Trophoblast cell (in vitro differentiated cells and primary cell): Measurements from ENCODE around the gene EPB41L2.
A peak's percentile ranks its signal among the peaks of the same experiment; 100 is the strongest.

Experiments
- DNase-seq, 2 donors: peaks; one replicate each; pipeline ENCODE4 v3.0.0-alpha.2; 2016
- H2AFZ ChIP-seq: 2 replicates; pipeline ENCODE4 v1.6.1; 2013; ENCODE audit warnings: low read length, moderate library complexity, mild to moderate bottlenecking; ENCODE audit not compliant: insufficient read depth, poor library complexity
- H2AK5ac ChIP-seq: 2 replicates; pipeline ENCODE4 v1.6.1; 2013; ENCODE audit warnings: mild to moderate bottlenecking, low read length
- H2BK120ac ChIP-seq: 2 replicates; pipeline ENCODE4 v1.6.1; 2013; ENCODE audit warnings: low read length, mild to moderate bottlenecking, moderate library complexity; ENCODE audit not compliant: insufficient read depth, poor library complexity
- H2BK12ac ChIP-seq: 2 replicates; pipeline ENCODE4 v1.6.1; 2013; ENCODE audit warnings: mild to moderate bottlenecking, low read length, moderate library complexity
- H2BK5ac ChIP-seq: 2 replicates; pipeline ENCODE4 v1.6.1; 2013; ENCODE audit warnings: low read length, low read depth, moderate library complexity, mild to moderate bottlenecking; ENCODE audit not compliant: poor library complexity
- H3K14ac ChIP-seq: 2 replicates; pipeline ENCODE4 v1.6.1; 2013; ENCODE audit warnings: mild to moderate bottlenecking, low read length
- H3K18ac ChIP-seq: 2 replicates; pipeline ENCODE4 v1.6.1; 2013; ENCODE audit warnings: mild to moderate bottlenecking, low read length
- H3K23ac ChIP-seq: 2 replicates; pipeline ENCODE4 v1.6.1; 2013; ENCODE audit warnings: low read length
- H3K27ac ChIP-seq: 2 replicates; pipeline ENCODE4 v1.5.1; 2013; ENCODE audit warnings: low read depth, mild to moderate bottlenecking, inconsistent platforms, low read length, moderate library complexity
- H3K27me3 ChIP-seq: 2 replicates; pipeline ENCODE4 v1.6.1; 2013; ENCODE audit warnings: inconsistent platforms, mild to moderate bottlenecking, low read length, moderate library complexity; ENCODE audit not compliant: insufficient read depth
- H3K36me3 ChIP-seq, 2 experiments: 1 replicate in 1 of 2; 2 replicates in 1 of 2; pipeline ENCODE4 v1.6.1; 2013; ENCODE audit warnings: low read length in 2 of 2, mild to moderate bottlenecking in 2 of 2, moderate library complexity in 1 of 2; ENCODE audit not compliant: insufficient read depth in 2 of 2, control insufficient read depth in 1 of 2
- H3K4ac ChIP-seq: 2 replicates; pipeline ENCODE4 v1.6.1; 2013; ENCODE audit warnings: low read depth, mild to moderate bottlenecking, low read length, moderate library complexity
- H3K4me1 ChIP-seq, 2 experiments: 1 replicate in 1 of 2; 2 replicates in 1 of 2; pipeline ENCODE4 v1.6.1; 2013; ENCODE audit warnings: low read length in 2 of 2, mild to moderate bottlenecking in 2 of 2, moderate library complexity in 1 of 2; ENCODE audit not compliant: insufficient read depth in 2 of 2, control insufficient read depth in 1 of 2
- H3K4me2 ChIP-seq: 2 replicates; pipeline ENCODE4 v1.6.1; 2013; ENCODE audit warnings: inconsistent platforms, mild to moderate bottlenecking, low read length, moderate library complexity
- H3K4me3 ChIP-seq: 2 replicates; pipeline ENCODE4 v1.5.1; 2013; ENCODE audit warnings: mild to moderate bottlenecking, low read depth, low read length, inconsistent platforms
- H3K79me1 ChIP-seq: one replicate; pipeline ENCODE4 v1.6.1; 2013; ENCODE audit warnings: low read length
- H3K79me2 ChIP-seq: 2 replicates; pipeline ENCODE4 v1.6.1; 2013; ENCODE audit warnings: low read length, mild to moderate bottlenecking; ENCODE audit not compliant: control insufficient read depth, insufficient read depth, poor library complexity
- H3K9ac ChIP-seq: 2 replicates; pipeline ENCODE4 v1.6.1; 2013; ENCODE audit warnings: mild to moderate bottlenecking, low read length
- H3K9me3 ChIP-seq: 2 replicates; pipeline ENCODE4 v1.6.1; 2013; ENCODE audit warnings: low read depth, mild to moderate bottlenecking, control low read depth, inconsistent platforms, low read length; ENCODE audit not compliant: insufficient read depth
- H4K12ac ChIP-seq: 2 replicates; pipeline ENCODE4 v1.6.1; 2013; ENCODE audit warnings: low read depth, mild to moderate bottlenecking, low read length, moderate library complexity
- H4K8ac ChIP-seq: 2 replicates; pipeline ENCODE4 v1.6.1; 2013; ENCODE audit warnings: low read depth, mild to moderate bottlenecking, low read length, moderate library complexity
- H4K91ac ChIP-seq: one replicate; pipeline ENCODE4 v1.6.1; 2013; ENCODE audit warnings: low read depth, mild to moderate bottlenecking, low read length, moderate library complexity
- WGBS: extraction: QIAGEN DNeasy Blood & Tissue Kit; methylation state at CpG from one replicate; pipeline ENCODE4 v1.1.7; 2013; ENCODE audit warnings: missing lambda C conversion rate; ENCODE audit not compliant: insufficient read length, insufficient coverage; ENCODE audit errors: extremely low coverage; 5-methylcytosine and 5-hydroxymethylcytosine counted together

The EPB41L2 gene

GRCh38 chr6:131035582-131035981, 27.5 kb downstream of the EPB41L2 start:
- no peak overlapping the region for H3K14ac ChIP-seq
- no peak overlapping the region for H4K91ac ChIP-seq
- H3K18ac ChIP-seq = no peak overlapping the region
- no peak overlapping the region for H3K4ac ChIP-seq
- H3K36me3 ChIP-seq = no peaks in the 10 kb centered on the region
- H3K79me1 ChIP-seq = no peaks in the 10 kb centered on the region
- no peak overlapping the region for H3K23ac ChIP-seq
- no peak overlapping the region for H2BK5ac ChIP-seq
- H3K9me3 ChIP-seq = no peaks in the 10 kb centered on the region
- no peak overlapping the region for H2AK5ac ChIP-seq
- no peak overlapping the region for H3K4me3 ChIP-seq
- H3K27ac ChIP-seq = no peak overlapping the region
- no peak overlapping the region for H2BK12ac ChIP-seq
- H3K79me2 ChIP-seq = no peaks in the 10 kb centered on the region
- H2AFZ ChIP-seq = no peak overlapping the region
- H3K4me2 ChIP-seq = no peak overlapping the region
- DNase-seq = no peak
- no peak overlapping the region for H2BK120ac ChIP-seq
- H3K9ac ChIP-seq = no peak overlapping the region
- H4K12ac ChIP-seq = no peak overlapping the region
- no peaks in the 10 kb centered on the region for H3K27me3 ChIP-seq
- no peaks in the 10 kb centered on the region for H3K4me1 ChIP-seq
- no CpG with 5 or more reads among the region's 1 CpG for WGBS
- H4K8ac ChIP-seq = no peak overlapping the region

DNA sequence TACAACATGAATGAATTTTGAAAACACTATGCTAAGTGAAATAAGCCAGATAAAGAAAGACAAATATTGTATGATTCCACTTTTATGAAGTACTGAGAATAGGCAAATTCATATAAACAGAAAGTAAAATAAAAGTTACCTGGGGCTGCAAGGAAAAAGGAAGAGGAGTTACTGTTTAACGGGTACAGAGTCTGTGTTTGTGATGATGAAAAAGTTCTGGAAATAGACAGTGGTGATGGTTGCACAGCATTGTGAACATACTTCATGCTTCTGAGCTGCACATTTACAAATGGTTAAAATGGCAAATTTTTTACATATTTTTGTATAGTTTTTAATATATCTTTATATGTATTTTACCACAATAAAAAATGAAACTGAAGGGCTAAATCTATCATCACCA, 29.4 kb downstream of the EPB41L2 start:
- Histone ChIP-seq H3K79me1 (no peaks in the 10 kb centered on the region), H4K8ac (no peak overlapping the region), H4K12ac (no peak overlapping the region), H2BK12ac (no peak overlapping the region), H3K4me3 (no peak overlapping the region), H2AK5ac (no peak overlapping the region), H3K14ac (no peak overlapping the region), H4K91ac (no peak overlapping the region), H3K4ac (no peak overlapping the region), H3K36me3 (no peaks in the 10 kb centered on the region), H2BK120ac (no peak overlapping the region), H2AFZ (no peak overlapping the region), H3K23ac (no peak overlapping the region), H3K4me1 (peaks cover 0 to 4% of the 10 kb centered on the region in 2 experiments), H3K4me2 (no peak overlapping the region), H3K9me3 (no peaks in the 10 kb centered on the region), H3K27ac (no peak overlapping the region), H3K27me3 (no peaks in the 10 kb centered on the region), H3K9ac (no peak overlapping the region), H3K79me2 (no peaks in the 10 kb centered on the region), H2BK5ac (no peak overlapping the region), H3K18ac (no peak overlapping the region)
- no CpG with 5 or more reads among the region's 1 CpG for WGBS
- DNase-seq = no peak

- H3K27me3 ChIP-seq = no peaks in the 10 kb centered on the region
- H2BK5ac ChIP-seq = no peak overlapping the region
- H3K18ac ChIP-seq = peak overlapping the region; percentile 40
- H3K9ac ChIP-seq = no peak overlapping the region
- DNase-seq = peak in 1 of 2 donors; percentile 4
- H2BK12ac ChIP-seq = no peak overlapping the region
- no peak overlapping the region for H3K4me2 ChIP-seq
- peaks cover 1% of the 10 kb centered on the region for H3K79me2 ChIP-seq
- no peak overlapping the region for H3K4ac ChIP-seq
- H3K9me3 ChIP-seq = no peaks in the 10 kb centered on the region
- WGBS = no CpG with 5 or more reads among the region's 7 CpGs
- H3K14ac ChIP-seq = no peak overlapping the region
- no peak overlapping the region for H2AFZ ChIP-seq
- no peaks in the 10 kb centered on the region for H3K79me1 ChIP-seq
- no peak overlapping the region for H4K12ac ChIP-seq
- H4K8ac ChIP-seq = no peak overlapping the region
- no peak overlapping the region for H3K4me3 ChIP-seq
- peaks cover 0 to 4% of the 10 kb centered on the region in 2 experiments for H3K4me1 ChIP-seq
- no peak overlapping the region for H3K27ac ChIP-seq
- no peak overlapping the region for H3K23ac ChIP-seq
- H3K36me3 ChIP-seq = no peaks in the 10 kb centered on the region
- H2AK5ac ChIP-seq = no peak overlapping the region
- H4K91ac ChIP-seq = no peak overlapping the region
- H2BK120ac ChIP-seq = no peak overlapping the region
Measured at GRCh38 chr6:131029626-131030297, 33.3 kb downstream of the EPB41L2 start.

GRCh38 chr6:131027326-131027725, 35.7 kb downstream of the EPB41L2 start:
- DNase-seq = no peak
- no peak overlapping the region for H3K18ac ChIP-seq
- peaks cover 0 to 5% of the 10 kb centered on the region in 2 experiments for H3K4me1 ChIP-seq
- H3K36me3 ChIP-seq = no peaks in the 10 kb centered on the region
- no peak overlapping the region for H3K27ac ChIP-seq
- H3K4me3 ChIP-seq = no peak overlapping the region
- no peak overlapping the region for H3K14ac ChIP-seq
- peaks cover 1% of the 10 kb centered on the region for H3K79me2 ChIP-seq
- H4K91ac ChIP-seq = no peak overlapping the region
- no peak overlapping the region for H4K12ac ChIP-seq
- H3K9ac ChIP-seq = no peak overlapping the region
- H2AK5ac ChIP-seq = no peak overlapping the region
- no peak overlapping the region for H2AFZ ChIP-seq
- no peaks in the 10 kb centered on the region for H3K79me1 ChIP-seq
- no peak overlapping the region for H2BK5ac ChIP-seq
- H3K4me2 ChIP-seq = no peak overlapping the region
- no peak overlapping the region for H2BK12ac ChIP-seq
- H3K4ac ChIP-seq = no peak overlapping the region
- no peaks in the 10 kb centered on the region for H3K9me3 ChIP-seq
- no CpG with 5 or more reads among the region's 2 CpGs for WGBS
- no peak overlapping the region for H2BK120ac ChIP-seq
- no peak overlapping the region for H3K23ac ChIP-seq
- H4K8ac ChIP-seq = no peak overlapping the region
- H3K27me3 ChIP-seq = no peaks in the 10 kb centered on the region
